ENCODE data around the gene RUBCNL.

GRCh38 chr13:46387064-46387851 lies at the start of gene RUBCNL:
- TF ChIP-seq CTCF (IDR thresholded peaks at IDR 0.05 in 2 of 3, conservative IDR thresholded peaks at IDR 0.05 in 1 of 3; ENCODE audit: borderline replicate concordance in 1 of 3, insufficient read depth in 1 of 3, low read depth in 2 of 3, low read length in 2 of 3) = no peak
- no peak for TF ChIP-seq POLR2A (IDR thresholded peaks at IDR 0.05; ENCODE audit: borderline replicate concordance, extremely low read depth, insufficient read depth, insufficient read length)
- TF ChIP-seq MAX (IDR thresholded peaks at IDR 0.05) = no peak
- no peak for TF ChIP-seq EZH2phosphoT487 (IDR thresholded peaks at IDR 0.05; ENCODE audit: borderline replicate concordance)
- no peak for TF ChIP-seq EZH2 (IDR thresholded peaks at IDR 0.05)
- TF ChIP-seq RAD21 (IDR thresholded peaks at IDR 0.05; ENCODE audit: low read depth) = 0 out of 2 replicates have a peak, but pooled peaks have one; percentile 24
- no peak for TF ChIP-seq REST (IDR thresholded peaks at IDR 0.05; ENCODE audit: low read depth)
- TF ChIP-seq POLR2AphosphoS5 (IDR thresholded peaks at IDR 0.05; ENCODE audit: low read depth, low read length) = no peak
- TF ChIP-seq YY1 (IDR thresholded peaks at IDR 0.05; ENCODE audit: extremely low read depth, insufficient replicate concordance, low read depth, low read length) = no peak
- TF ChIP-seq ZNF274 (IDR thresholded peaks at IDR 0.05; ENCODE audit: low read depth, low read length) = no peak
- TF ChIP-seq ELF1 (IDR thresholded peaks at IDR 0.05; ENCODE audit: borderline replicate concordance, low read depth) = no peak
